ENCODE results near the gene ZNF660. TPM values are rescaled to one million over a fixed set of nuclear protein-coding genes. Genes with fewer than 3 reads are reported as not detected.
"Not testable (repeated sequence)": the region's sequence is repeated elsewhere in the genome, so short reads cannot be mapped to it uniquely, and the experiment has no call there.

ZNF660 gene
- total RNA-seq, 1 donor from 2014 or later, result 0.07 TPM

- H3K4me1 Mint-ChIP-seq (ENCODE audit: low read depth); intact Hi-C loops (cut with micrococcal nuclease); H3K27ac Mint-ChIP-seq; H3K36me3 Mint-ChIP-seq (ENCODE audit: low read depth); H3K27me3 Mint-ChIP-seq (ENCODE audit: low read depth); H3K4me3 Mint-ChIP-seq (ENCODE audit: low read depth); DNase-seq (ENCODE audit: low spot score): not testable (repeated sequence)
- H3K9me3 Mint-ChIP-seq, result peaks cover 29% of the 10 kb centered on the region
Measured at GRCh38 chr3:44578316-44578715, 6.4 kb upstream of the ZNF660 start.

DNA sequence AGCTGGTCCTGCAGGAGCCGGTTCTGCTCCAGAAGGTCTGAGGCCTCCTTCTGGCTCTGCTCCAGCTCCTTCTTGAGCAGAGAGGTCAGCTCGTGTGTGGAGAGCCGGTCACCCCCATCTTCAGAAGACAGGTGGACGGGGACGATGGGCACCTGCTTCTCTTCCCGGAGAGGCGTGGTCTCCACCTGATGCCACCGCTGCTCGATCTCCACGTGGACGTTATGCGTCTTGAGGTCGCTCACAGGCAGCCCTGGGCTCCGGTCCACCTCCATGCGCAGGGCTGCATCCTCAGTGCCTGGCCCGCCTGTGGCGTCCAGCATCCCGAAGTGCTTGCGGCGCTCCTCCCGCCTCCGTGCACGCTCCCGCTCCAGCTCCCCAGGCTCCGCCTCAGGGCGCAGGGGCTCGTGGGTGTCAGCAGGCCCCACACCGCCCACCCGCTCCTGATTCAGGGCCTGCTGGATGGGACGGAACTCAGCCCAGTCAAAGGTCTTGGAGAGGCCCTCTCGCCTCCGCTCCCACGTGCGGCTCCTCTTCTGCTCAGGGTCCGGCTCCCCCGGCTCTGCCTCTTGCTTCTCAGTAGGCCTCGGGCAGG, 5.7 kb upstream of the ZNF660 start:
- peaks cover 33% of the 10 kb centered on the region for H3K9me3 Mint-ChIP-seq
- DNase-seq (ENCODE audit: low spot score); H3K27me3 Mint-ChIP-seq (ENCODE audit: low read depth); H3K4me3 Mint-ChIP-seq (ENCODE audit: low read depth); intact Hi-C loops (cut with micrococcal nuclease); H3K27ac Mint-ChIP-seq; H3K36me3 Mint-ChIP-seq (ENCODE audit: low read depth); H3K4me1 Mint-ChIP-seq (ENCODE audit: low read depth): not testable (repeated sequence)

- H3K27ac Mint-ChIP-seq; H3K36me3 Mint-ChIP-seq (ENCODE audit: low read depth); DNase-seq (ENCODE audit: low spot score); intact Hi-C loops (cut with micrococcal nuclease); H3K4me1 Mint-ChIP-seq (ENCODE audit: low read depth); H3K4me3 Mint-ChIP-seq (ENCODE audit: low read depth); H3K27me3 Mint-ChIP-seq (ENCODE audit: low read depth): not testable (repeated sequence)
- peaks cover 33% of the 10 kb centered on the region for H3K9me3 Mint-ChIP-seq
Measured at GRCh38 chr3:44579749-44580148, 5.0 kb upstream of the ZNF660 start.

DNA sequence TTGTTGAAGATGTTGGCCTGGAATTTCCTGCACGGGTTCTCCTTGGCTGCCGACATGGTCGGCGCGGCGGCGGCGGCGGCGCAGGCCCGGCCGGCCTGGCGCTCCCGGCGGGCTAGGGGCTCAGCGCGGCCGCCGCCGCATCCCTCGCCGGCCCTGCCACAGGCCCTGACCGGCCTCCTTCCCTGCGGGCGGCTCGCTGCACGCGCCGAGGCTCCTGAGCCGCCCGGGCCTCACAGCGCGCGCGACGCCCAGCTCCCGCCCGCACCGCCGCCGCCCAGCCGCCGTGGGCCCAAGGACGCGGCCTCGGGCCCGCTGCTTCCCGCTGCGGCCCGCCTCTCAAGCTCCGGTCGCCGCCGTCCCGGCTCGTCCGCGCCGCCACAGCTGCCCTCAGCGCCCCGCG, 3.8 kb upstream of the ZNF660 start:
- H3K4me3 Mint-ChIP-seq (ENCODE audit: low read depth); intact Hi-C loops (cut with micrococcal nuclease): not testable (repeated sequence)

GRCh38 chr3:44596621-44597020, 11.9 kb downstream of the ZNF660 start:
- no peaks in the 10 kb centered on the region for H3K4me1 Mint-ChIP-seq (ENCODE audit: low read depth)
- no peaks in the 10 kb centered on the region for H3K36me3 Mint-ChIP-seq (ENCODE audit: low read depth)
- no peak for DNase-seq (ENCODE audit: low spot score)
- H3K4me3 Mint-ChIP-seq (ENCODE audit: low read depth), result no peak overlapping the region
- intact Hi-C loops (cut with micrococcal nuclease), result no loop called here
- H3K27ac Mint-ChIP-seq, result no peak overlapping the region
- peaks cover 48% of the 10 kb centered on the region for H3K9me3 Mint-ChIP-seq
- H3K27me3 Mint-ChIP-seq (ENCODE audit: low read depth), result no peaks in the 10 kb centered on the region

More for the DNA sequence above, 3.8 kb upstream of the ZNF660 start:
- peaks cover 31% of the 10 kb centered on the region for H3K9me3 Mint-ChIP-seq
- not testable (repeated sequence) for H3K27ac Mint-ChIP-seq; H3K4me1 Mint-ChIP-seq (ENCODE audit: low read depth); DNase-seq (ENCODE audit: low spot score); H3K27me3 Mint-ChIP-seq (ENCODE audit: low read depth); H3K36me3 Mint-ChIP-seq (ENCODE audit: low read depth)

- Mint-ChIP-seq H3K27ac (no peak overlapping the region), H3K27me3 (ENCODE audit: low read depth) (no peaks in the 10 kb centered on the region), H3K4me3 (ENCODE audit: low read depth) (no peak overlapping the region), H3K4me1 (ENCODE audit: low read depth) (no peaks in the 10 kb centered on the region), H3K36me3 (ENCODE audit: low read depth) (no peaks in the 10 kb centered on the region), H3K9me3 (peaks cover 18% of the 10 kb centered on the region)
- no peak for DNase-seq (ENCODE audit: low spot score)
- intact Hi-C loops (cut with micrococcal nuclease), result no loop called here
Measured at GRCh38 chr3:44601749-44602148, 17.0 kb downstream of the ZNF660 start.

- no peak for DNase-seq (ENCODE audit: low spot score)
- no peak overlapping the region for H3K4me3 Mint-ChIP-seq (ENCODE audit: low read depth)
- no peaks in the 10 kb centered on the region for H3K4me1 Mint-ChIP-seq (ENCODE audit: low read depth)
- H3K27me3 Mint-ChIP-seq (ENCODE audit: low read depth), result peaks cover 2% of the 10 kb centered on the region
- H3K9me3 Mint-ChIP-seq, result peaks cover 27% of the 10 kb centered on the region
- intact Hi-C loops (cut with micrococcal nuclease), result no loop called here
- H3K36me3 Mint-ChIP-seq (ENCODE audit: low read depth), result no peaks in the 10 kb centered on the region
- no peak overlapping the region for H3K27ac Mint-ChIP-seq
Measured at GRCh38 chr3:44612678-44613077, 27.9 kb downstream of the ZNF660 start.

DNA sequence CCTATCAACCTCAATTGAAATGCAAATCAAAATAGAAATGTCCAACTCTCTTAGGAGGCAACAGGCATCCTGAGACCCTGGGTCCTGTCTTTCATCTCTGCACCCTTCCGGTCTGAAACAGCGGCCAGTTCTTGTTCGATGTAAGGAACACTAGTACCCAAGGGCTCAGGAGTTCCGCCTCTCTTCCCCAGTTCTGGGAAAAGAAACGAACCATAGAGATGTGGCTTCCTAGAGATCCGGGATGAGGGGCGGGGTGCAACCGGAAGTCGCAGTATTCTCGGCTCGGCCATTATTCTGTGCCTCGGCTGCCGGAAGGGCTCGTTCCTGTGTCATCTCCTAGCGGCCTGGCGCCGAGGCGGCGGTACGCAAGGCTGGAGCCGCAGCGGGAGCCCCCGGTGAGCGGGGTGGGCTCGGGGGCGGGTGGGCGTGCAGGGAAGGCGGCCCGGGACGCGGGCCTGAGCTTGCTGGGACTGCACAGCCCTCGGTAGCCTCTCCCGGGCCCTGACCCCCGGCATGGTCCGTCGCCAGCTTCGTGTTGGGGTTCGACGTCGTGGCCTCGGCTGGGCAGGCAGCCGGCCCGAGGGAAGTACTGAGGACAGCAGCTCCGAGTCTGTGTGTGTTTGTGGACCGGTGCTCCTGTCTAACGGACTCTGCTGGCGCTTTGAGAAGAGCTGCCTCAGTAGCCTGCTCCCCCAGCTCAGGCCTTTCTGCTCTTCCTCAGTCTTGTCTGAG, 40.2 kb downstream of the ZNF660 start, which contains the start of gene ZNF197:
Gene ZNF197 (plus strand): TSS at position 288 of the 732 bp plus-strand sequence. CDS start 4,119 bp downstream, outside the sequence.
- Mint-ChIP-seq H3K4me1 (ENCODE audit: low read depth) (peaks cover 17% of the 10 kb centered on the region), H3K27ac (peak within 1 kb of the TSS; percentile 69), H3K4me3 (ENCODE audit: low read depth) (peak within 1 kb of the TSS; percentile 88), H3K9me3 (peaks cover 7% of the 10 kb centered on the region), H3K36me3 (ENCODE audit: low read depth) (peaks cover 37% of the 10 kb centered on the region), H3K27me3 (ENCODE audit: low read depth) (no peaks in the 10 kb centered on the region)
- DNase-seq (ENCODE audit: low spot score), result peak; percentile 53
- intact Hi-C loops (cut with micrococcal nuclease), result loop anchor here (2.0 to 10.0 kb wide), 4 partner anchors 24 to 290 kb away; partner anchors contain the start of genes TCAIM, ZNF35 and ZNF445

DNA sequence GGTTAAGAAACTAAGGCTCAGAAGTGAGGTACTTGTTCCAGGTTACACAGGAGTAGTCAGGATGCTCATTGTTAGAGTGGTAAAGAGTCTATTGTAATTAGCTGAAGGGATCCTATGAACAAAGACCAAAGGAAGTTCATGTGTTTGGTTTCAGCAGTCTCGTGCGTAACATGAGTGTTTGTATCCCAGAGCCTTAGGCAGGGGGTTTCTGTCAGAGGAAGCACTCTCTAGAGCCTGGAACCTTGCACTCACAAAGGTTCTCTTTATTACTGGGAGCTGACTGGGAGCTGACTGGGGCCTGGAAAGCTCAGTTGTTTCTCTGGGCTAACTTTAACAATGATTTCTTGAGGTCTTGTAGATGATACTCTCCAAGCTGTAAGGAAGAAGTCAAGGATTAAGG, 44.0 kb downstream of the ZNF660 start:
- no peaks in the 10 kb centered on the region for H3K27me3 Mint-ChIP-seq (ENCODE audit: low read depth)
- DNase-seq (ENCODE audit: low spot score), result no peak
- intact Hi-C loops (cut with micrococcal nuclease), result loop anchor here (10.0 kb wide), 2 partner anchors 94 to 294 kb away; partner anchors contain the start of gene TCAIM
- H3K9me3 Mint-ChIP-seq, result peaks cover 7% of the 10 kb centered on the region
- peaks cover 73% of the 10 kb centered on the region for H3K36me3 Mint-ChIP-seq (ENCODE audit: low read depth)
- peaks cover 17% of the 10 kb centered on the region for H3K4me1 Mint-ChIP-seq (ENCODE audit: low read depth)
- no peak overlapping the region for H3K27ac Mint-ChIP-seq
- no peak overlapping the region for H3K4me3 Mint-ChIP-seq (ENCODE audit: low read depth)

DNA sequence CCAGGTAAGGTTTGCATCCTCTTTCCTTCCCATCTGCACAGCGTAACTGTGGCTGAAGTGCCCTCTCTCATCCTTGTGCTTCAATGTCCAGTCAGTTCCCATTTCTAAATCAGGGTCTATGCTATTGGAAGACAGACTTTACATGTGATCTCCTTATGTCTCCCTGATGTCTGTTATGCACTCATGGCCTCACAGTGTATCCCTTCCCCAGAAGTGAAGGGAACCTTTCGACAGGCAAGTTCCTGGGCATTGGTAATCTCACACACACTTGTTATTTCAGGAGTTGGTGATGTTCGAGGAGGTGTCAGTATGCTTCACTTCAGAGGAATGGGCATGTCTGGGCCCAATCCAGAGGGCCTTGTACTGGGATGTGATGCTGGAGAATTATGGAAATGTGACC, 47.4 kb downstream of the ZNF660 start:
- H3K36me3 Mint-ChIP-seq (ENCODE audit: low read depth), result peaks cover 94% of the 10 kb centered on the region
- no peak overlapping the region for H3K27ac Mint-ChIP-seq
- peaks cover 4% of the 10 kb centered on the region for H3K4me1 Mint-ChIP-seq (ENCODE audit: low read depth)
- H3K9me3 Mint-ChIP-seq, result peaks cover 27% of the 10 kb centered on the region
- H3K27me3 Mint-ChIP-seq (ENCODE audit: low read depth), result no peaks in the 10 kb centered on the region
- no peak overlapping the region for H3K4me3 Mint-ChIP-seq (ENCODE audit: low read depth)
- DNase-seq (ENCODE audit: low spot score), result no peak
- intact Hi-C loops (cut with micrococcal nuclease), result no loop called here

DNA sequence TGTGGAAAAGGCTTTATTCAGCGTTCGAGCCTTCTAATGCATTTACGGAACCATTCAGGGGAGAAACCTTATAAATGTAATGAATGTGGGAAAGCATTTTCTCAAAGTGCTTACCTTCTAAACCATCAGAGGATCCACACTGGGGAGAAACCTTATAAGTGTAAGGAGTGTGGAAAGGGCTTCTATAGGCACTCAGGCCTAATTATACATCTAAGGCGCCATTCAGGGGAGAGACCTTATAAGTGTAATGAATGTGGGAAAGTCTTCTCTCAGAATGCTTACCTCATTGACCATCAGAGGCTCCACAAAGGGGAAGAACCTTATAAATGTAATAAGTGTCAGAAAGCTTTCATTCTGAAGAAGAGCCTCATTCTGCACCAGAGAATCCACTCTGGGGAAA, 57.6 kb downstream of the ZNF660 start:
- Mint-ChIP-seq H3K27ac (no peak overlapping the region), H3K4me1 (ENCODE audit: low read depth) (no peaks in the 10 kb centered on the region), H3K9me3 (peaks cover 85% of the 10 kb centered on the region), H3K4me3 (ENCODE audit: low read depth) (no peak overlapping the region), H3K27me3 (ENCODE audit: low read depth) (no peaks in the 10 kb centered on the region), H3K36me3 (ENCODE audit: low read depth) (peaks cover 79% of the 10 kb centered on the region)
- no peak for DNase-seq (ENCODE audit: low spot score)
- intact Hi-C loops (cut with micrococcal nuclease), result loop anchor here (10.0 kb wide), 1 partner anchor 122 kb away; the partner anchor contains the start of genes KIAA1143 and KIF15

DNA sequence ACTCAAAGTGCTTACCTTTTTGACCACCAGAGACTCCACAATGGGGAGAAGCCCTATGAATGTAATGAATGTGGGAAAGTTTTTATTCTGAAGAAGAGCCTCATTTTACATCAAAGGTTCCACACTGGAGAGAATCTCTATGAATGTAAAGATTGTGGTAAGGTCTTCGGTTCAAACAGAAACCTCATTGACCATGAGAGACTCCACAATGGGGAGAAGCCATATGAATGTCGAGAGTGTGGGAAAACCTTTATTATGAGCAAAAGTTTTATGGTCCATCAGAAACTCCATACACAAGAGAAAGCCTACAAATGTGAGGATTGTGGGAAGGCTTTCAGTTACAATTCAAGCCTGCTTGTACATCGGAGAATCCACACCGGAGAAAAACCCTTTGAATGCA, 58.3 kb downstream of the ZNF660 start:
- H3K27ac Mint-ChIP-seq, result no peak overlapping the region
- H3K9me3 Mint-ChIP-seq, result peaks cover 86% of the 10 kb centered on the region
- no peak overlapping the region for H3K4me3 Mint-ChIP-seq (ENCODE audit: low read depth)
- intact Hi-C loops (cut with micrococcal nuclease), result loop anchor here (10.0 kb wide), 1 partner anchor 122 kb away; the partner anchor contains the start of genes KIAA1143 and KIF15
- no peak for DNase-seq (ENCODE audit: low spot score)
- peaks cover 78% of the 10 kb centered on the region for H3K36me3 Mint-ChIP-seq (ENCODE audit: low read depth)
- no peaks in the 10 kb centered on the region for H3K27me3 Mint-ChIP-seq (ENCODE audit: low read depth)
- peaks cover 4% of the 10 kb centered on the region for H3K4me1 Mint-ChIP-seq (ENCODE audit: low read depth)

DNA sequence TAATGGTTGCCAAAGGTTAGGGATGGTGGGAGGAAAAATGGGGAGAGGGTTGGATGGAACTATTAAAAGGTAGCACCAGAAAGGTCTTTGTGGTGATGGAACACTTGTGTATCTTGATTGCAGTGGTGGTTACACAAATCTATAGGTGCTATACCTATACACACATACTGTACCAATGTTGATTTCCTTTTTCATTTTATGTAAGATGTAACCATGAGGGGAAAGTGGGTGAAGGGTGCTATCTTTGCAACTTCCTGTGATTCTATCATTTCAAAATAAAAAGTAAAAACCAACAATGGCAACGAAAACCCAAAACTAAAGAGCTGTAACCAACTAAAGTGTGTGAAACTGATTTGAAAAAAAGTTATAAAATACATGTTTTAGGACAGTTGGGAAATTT, 63.0 kb downstream of the ZNF660 start:
- peaks cover 54% of the 10 kb centered on the region for H3K36me3 Mint-ChIP-seq (ENCODE audit: low read depth)
- no peak for DNase-seq (ENCODE audit: low spot score)
- no peak overlapping the region for H3K27ac Mint-ChIP-seq
- H3K4me3 Mint-ChIP-seq (ENCODE audit: low read depth), result peak overlapping the region; percentile 84
- intact Hi-C loops (cut with micrococcal nuclease), result loop anchor here (2.0 to 10.0 kb wide), 2 partner anchors 23 to 117 kb away; partner anchors contain the start of genes KIAA1143, KIF15 and ZNF197
- H3K4me1 Mint-ChIP-seq (ENCODE audit: low read depth), result peaks cover 11% of the 10 kb centered on the region
- peaks cover 64% of the 10 kb centered on the region for H3K9me3 Mint-ChIP-seq
- no peaks in the 10 kb centered on the region for H3K27me3 Mint-ChIP-seq (ENCODE audit: low read depth)
